Measurements from ENCODE around the gene STX17.
"Not testable (repeated sequence)": the region's sequence is repeated elsewhere in the genome, so short reads cannot be mapped to it uniquely, and the experiment has no call there.

STX17 gene

DNA sequence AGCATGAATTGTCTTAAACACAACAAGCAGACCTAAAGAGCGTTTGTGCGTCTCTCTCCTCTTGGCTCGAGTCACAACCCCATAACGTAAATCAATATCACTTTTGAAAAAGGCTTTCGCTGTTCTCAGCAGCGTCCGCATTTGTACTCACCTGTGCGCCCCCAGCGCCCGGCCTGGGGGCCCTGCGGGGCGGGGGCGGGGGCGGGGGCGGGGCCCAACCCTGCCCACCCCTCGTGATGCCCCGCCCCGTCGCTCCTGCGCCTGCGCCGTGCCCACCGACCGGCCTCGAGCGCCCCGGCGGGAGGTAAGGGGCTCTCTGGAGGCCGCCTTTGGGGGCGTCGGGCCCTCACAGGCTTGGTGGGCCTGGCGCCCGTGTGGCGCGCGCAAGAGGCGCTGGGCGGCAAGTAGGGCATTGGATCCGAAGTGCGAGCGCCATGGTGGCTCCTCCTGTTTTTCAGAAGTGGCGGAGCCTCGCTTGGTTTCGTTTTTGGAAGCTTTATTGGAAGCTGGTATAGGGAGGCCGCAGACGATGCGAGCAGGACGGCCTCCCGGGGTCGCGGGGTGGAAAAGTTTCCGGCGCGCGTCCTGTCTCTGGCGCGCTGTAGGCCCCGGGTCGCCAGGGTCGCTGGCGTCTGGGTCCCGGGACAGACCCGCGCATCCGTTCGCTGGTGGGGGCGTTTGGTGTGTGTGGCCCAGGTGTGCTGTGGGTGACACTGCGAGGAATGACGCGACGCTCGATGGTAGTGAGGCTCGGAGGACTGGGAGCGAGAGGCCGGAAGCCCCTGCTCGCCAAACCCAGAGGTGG lies at the start of gene STX17:
Gene STX17 (plus strand): TSS at position 252 of the 805 bp plus-strand sequence. CDS start 8,586 bp downstream, outside the sequence.
- DNase-seq = peak; percentile 22

DNA sequence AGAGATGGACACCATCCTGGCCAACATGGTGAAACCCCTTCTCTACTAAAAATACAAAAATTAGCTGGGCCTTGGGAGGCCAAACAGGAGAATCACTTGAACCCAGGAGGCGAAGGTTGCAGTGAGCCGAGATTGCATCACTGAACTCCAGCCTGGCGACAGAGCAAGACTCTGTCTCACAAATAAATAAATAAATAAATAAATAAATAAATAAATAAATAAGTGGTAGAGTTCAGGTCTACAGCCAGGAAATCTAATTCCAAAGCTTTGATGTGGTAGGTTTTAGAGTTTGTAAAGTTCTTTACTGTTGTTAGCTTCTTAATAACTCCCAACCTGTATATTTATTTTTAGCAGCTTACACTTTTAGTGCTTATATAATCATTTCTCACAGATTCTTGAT lies 48.9 kb upstream of the STX17 start:
- not testable (repeated sequence) for DNase-seq

DNA sequence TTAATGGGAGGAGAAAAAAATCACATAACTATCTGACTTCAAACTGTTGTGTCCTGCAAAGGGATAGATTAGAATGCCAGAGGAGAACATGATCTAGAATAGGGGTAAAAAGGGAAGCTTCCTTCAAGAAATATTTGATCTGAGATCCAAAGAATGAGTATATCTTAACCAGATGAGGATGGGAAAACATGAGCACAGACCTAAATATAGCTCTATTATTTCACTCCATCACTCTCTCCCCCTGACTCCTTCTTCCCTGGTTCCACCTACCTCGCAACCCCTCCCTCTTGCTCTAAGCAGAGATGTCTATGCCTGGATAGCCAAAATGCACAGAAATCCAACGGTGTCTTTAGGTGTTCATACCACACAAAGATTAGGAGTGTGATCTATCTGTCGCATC lies 48.4 kb upstream of the STX17 start:
- no peak for DNase-seq

DNA sequence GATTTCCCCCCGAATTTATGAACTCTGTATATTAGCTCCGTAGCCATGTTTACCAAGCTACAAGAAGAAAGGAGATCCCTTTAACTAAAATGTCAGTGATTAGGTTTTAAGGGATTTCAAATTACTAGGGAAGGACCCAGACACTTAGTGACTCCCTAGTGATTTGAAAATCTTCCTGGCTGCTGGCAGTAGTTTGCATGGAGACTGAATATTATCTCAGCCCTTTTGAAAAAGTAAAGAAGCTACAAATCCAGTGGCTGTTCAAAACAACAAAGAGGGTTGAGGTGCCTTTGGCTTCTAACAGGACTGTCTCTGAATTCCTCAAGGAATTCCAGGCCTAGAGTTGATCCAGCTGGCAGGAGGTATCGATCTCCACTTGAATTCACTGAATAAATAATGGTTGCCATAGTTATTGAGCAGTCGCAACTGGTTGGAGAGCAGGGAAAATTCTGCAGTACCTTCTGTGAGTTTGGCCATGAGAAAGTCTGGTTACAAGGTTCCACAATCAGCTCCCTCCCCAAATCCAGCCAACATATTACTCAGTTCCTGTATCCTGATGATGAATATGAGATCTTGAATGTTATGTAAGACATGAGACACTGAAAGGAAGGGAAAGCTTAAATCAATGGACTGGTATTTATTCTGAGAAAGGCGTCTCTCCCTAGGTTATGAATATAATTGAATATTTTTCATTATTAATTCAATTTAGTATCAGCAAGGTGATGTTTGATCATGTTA lies 47.0 kb upstream of the STX17 start:
- no peak for DNase-seq

GRCh38 chr9:99860266-99860665 lies 46.2 kb upstream of the STX17 start:
- no peak for DNase-seq

DNA sequence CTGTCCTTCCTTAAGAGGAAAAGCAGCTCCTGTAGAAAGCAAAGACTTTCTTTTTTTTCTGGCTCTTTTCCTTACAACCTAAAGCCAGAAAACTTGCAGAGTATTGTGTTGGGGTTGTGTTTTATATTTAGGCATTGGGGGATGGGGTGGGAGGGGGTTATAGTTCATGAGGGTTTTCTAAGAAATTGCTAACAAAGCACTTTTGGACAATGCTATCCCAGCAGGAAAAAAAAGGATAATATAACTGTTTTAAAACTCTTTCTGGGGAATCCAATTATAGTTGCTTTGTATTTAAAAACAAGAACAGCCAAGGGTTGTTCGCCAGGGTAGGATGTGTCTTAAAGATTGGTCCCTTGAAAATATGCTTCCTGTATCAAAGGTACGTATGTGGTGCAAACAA lies 42.5 kb upstream of the STX17 start:
- no peak for DNase-seq

DNA sequence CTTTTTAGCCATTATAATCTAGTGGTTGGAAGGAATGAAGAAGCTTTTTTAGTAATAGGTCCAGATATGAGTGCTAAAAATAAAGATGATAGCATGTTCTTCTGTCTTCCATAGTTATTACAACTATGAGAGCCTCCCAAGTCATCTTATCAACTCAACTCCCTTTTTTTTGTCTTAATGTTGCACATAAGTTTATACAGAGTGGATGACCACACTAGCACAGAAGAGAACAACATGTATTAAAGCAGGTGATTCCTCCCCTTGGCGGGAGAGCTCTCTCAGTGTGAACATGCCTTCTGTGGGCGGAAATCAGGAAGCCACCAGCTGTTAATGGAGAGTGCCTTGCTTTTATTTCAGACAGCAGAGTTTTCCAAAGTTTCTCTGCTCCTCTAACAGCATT lies 40.1 kb upstream of the STX17 start:
- no peak for DNase-seq

GRCh38 chr9:99867536-99867935 lies 38.9 kb upstream of the STX17 start:
- no peak for DNase-seq

- DNase-seq = no peak
These were observed 38.5 kb upstream of the STX17 start for GRCh38 chr9:99867968-99868367.

DNA sequence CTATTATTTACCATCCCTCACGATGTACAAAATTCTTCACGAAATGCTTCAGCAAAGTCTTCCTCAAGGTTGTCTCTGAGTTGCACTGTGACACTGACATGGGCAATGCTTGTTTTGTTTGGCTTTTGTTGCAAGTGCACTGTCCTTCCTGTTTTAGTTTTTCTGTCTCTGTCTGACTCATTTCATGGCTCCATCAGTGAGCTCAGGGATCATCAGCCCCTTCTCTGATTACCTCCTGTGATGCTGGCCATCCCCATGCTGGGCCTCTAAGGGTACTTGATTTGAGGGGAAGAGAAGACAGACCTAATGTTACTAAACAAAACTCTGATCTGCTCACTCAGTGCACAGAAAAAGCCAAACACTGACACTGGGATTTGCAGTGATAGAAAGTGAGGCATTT lies 37.6 kb upstream of the STX17 start:
- no peak for DNase-seq

- no peak for DNase-seq
These were observed 36.3 kb upstream of the STX17 start for GRCh38 chr9:99870126-99870525.

- no peak for DNase-seq
These were observed 32.9 kb upstream of the STX17 start for GRCh38 chr9:99873531-99873930.

DNA sequence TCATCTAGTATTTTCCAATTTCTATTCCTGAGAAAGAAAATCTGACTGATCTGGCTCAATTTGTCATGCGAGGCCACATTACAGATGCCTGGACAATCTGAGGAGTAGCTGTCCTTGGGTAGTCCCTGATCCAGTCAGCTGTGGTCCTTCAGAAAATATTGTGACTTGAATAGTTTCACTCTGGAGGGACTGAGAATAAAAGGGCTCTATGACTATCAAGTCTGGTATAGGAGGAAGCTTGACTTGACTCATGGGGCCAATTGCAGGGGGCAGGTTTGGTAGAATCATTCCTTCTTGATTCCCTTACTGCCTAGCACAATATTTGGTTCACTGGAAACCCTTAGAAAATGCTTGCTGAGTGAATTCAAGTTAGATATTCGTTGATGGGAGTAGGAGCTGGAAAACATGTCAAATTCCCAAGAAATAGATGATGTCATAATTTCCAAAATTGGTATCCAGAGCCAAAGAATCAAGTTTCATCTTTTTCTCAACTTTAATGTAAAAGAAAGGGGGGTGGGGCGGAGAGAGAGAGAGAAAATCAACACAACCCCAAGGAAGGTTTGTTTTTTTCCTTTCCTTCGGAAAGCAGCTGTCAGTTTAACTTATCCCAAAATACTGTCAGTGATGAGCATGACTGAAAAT lies 32.4 kb upstream of the STX17 start:
- no peak for DNase-seq

DNA sequence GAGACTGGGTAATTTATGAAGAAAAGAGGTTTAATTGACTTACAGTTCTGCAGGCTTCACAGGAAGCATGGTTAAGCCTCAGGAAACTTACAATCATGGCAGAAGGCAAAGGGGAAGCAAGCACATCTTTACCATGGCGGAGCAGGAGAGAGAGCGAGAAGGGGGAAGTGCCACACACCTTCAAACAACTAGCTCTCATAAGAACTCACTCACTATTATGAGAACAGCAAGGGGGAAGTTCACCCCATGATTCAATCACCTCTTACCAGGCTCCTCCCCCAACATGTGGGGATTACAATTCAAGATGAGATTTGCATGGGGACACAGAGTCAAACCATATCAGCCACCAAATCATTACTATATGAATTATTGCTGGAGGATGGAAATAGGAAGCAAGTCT lies 30.3 kb upstream of the STX17 start:
- no peak for DNase-seq

GRCh38 chr9:99878651-99879050 lies 27.8 kb upstream of the STX17 start:
- DNase-seq = no peak

DNA sequence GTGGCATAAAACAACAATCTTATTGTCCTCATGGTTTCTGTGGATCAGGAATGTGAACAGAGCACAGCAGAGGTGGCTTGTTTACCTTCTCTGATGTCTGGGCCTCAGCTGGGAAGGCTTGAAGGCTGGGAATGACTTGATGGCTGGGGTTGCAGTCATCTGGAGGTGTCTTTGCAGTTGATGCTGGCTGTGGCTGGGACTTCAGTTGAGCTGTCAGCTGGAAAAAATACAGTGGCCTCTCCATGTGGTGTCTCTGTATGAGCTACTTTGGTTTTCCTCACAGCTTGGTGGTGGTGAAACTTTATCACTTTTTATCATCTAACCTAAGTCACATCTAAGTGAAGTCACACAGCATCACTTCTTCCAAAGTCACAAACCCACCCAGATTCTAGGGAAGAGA lies 24.7 kb upstream of the STX17 start:
- DNase-seq = no peak

DNA sequence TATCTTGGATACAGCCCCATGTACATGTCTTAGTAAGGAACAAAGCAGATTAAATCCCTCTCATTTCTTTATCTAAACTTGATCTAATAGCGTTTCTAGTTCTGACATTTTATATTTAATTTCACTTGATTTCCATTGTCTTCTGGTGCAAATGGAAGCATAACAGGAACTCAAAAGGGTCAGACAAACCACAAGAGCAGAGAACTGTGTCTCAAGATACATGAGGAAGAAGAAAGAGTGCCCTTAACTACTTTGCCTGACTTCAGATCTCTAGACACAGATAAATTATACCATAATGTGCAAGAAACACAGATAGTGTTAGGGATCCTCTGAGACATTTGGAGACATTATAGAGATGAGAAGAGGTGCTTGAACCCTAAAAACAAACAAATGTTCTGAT lies 20.7 kb upstream of the STX17 start:
- DNase-seq = no peak

GRCh38 chr9:99889120-99889519 lies 17.3 kb upstream of the STX17 start:
- no peak for DNase-seq

GRCh38 chr9:99894826-99895225 lies 11.6 kb upstream of the STX17 start:
- DNase-seq = no peak

GRCh38 chr9:99895510-99895909 lies 10.9 kb upstream of the STX17 start:
- DNase-seq = no peak

DNA sequence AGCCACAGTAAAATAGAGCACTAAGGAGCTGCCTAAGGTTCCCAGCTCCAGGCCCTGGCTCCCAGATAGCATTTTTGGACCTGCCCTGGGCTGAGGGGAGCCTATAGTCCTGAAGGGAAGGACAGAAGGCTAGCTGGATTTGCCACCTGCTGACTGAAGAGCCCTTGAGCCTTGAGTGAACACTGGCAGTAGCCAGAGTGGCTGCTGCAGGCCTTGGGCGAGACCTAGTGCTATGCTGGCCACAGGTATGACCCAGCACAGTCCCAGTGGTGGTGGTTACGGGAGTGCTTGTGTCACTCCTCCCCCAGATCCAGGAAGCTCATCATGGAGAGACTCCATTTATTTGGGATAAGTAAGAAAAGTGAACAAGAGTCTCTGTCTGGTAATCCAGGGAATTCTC lies 10.3 kb upstream of the STX17 start:
- DNase-seq = no peak

GRCh38 chr9:99903393-99903792 lies 3.1 kb upstream of the STX17 start:
- DNase-seq = no peak

- DNase-seq = no peak
These were observed 536 bp upstream of the STX17 start for GRCh38 chr9:99905833-99906402.

DNA sequence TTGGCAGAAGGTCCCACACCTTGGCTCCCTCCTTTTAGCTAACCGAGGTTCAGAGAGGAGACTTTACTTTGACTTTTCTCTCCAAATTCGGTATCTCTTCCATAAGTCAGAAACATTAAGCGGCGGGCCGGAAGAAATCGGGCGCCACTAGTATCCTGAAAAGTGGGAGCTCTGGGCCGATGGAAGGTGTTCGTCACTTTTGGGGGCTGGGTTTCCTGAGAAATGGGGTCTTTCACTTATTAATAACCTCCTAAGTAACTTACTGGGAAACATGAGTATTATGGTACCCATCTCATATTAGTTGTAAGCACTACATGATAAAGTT lies 716 bp downstream of the STX17 start:
- no peak for DNase-seq

Measured in DMS79 treated with DMSO at 0.1 percent for 48 hours (cell line).